Left ventricle myocardium inferior (tissue), 1 donor: ENCODE data around the gene PWWP2B. TPM values are rescaled to one million over a fixed set of nuclear protein-coding genes. Genes with fewer than 3 reads are reported as not detected.
A peak's percentile ranks its signal among the peaks of the same experiment; 100 is the strongest.

ENCODE experiments used
- DNase-seq: peaks from one replicate; pipeline ENCODE4 v3.0.0-alpha.2; 2020
- H3K27ac ChIP-seq: fragments of 200-600 bp; replicated peaks from 2 replicates; pipeline ENCODE4 v1.8.0; 2021
- H3K27me3 ChIP-seq: fragments of 200-600 bp; 2 replicates; pipeline ENCODE4 v1.8.0; 2021; ENCODE audit warnings: low read depth
- H3K36me3 ChIP-seq: fragments of 200-600 bp; 2 replicates; pipeline ENCODE4 v1.8.0; 2021
- H3K4me1 ChIP-seq: fragments of 200-600 bp; 2 replicates; pipeline ENCODE4 v1.8.0; 2021
- H3K4me3 ChIP-seq: fragments of 200-600 bp; 2 replicates; pipeline ENCODE4 v1.8.0; 2021; ENCODE audit warnings: mild to moderate bottlenecking, moderate library complexity
- H3K9me3 ChIP-seq: fragments of 200-600 bp; replicated peaks from 2 replicates; pipeline ENCODE4 v1.8.0; 2021
- CTCF ChIP-seq: fragments of 200-600 bp; IDR thresholded peaks from 2 replicates; pipeline ENCODE4 v1.8.0; 2021; ENCODE audit warnings: antibody characterized with exemption, mild to moderate bottlenecking, borderline replicate concordance
- intact Hi-C: fragments of 100-400 bp; cut with micrococcal nuclease; formaldehyde crosslinking; loops from one replicate; pipeline ENCODE4 v1.11.0; 2022
- total RNA-seq: library from RNA; stranded (reverse); fragmentation: NEBNext Ultra II Directional; extraction: Animal tissue kit (Norgen Biotek cat#: 25700); gene quantifications from one replicate; pipeline ENCODE4 v1.2.1, GENCODE V29; 2021
- donor health status: DM: no; HTN: yes; CAD: no; lungs with severe emphysema.

The PWWP2B gene
- total RNA-seq, 1 donor from 2014 or later = 17.2 TPM

GRCh38 chr10:132438091-132439024 is 41.4 kb downstream of the PWWP2B start:
- no peaks in the 10 kb centered on the region for H3K27me3 ChIP-seq
- H3K27ac ChIP-seq = peak overlapping the region; percentile 57
- H3K4me1 ChIP-seq = no peaks in the 10 kb centered on the region
- no peak overlapping the region for H3K4me3 ChIP-seq
- H3K36me3 ChIP-seq = no peaks in the 10 kb centered on the region
- no peak for DNase-seq
- intact Hi-C loops = no loop called here
- no peaks in the 10 kb centered on the region for H3K9me3 ChIP-seq
- no peak for TF ChIP-seq CTCF

GRCh38 chr10:132439025-132439388 is 42.0 kb downstream of the PWWP2B start:
- no peak for TF ChIP-seq CTCF
- no peak for DNase-seq
- intact Hi-C loops = no loop called here
- H3K27ac ChIP-seq = peak overlapping the region; percentile 57
- H3K27me3 ChIP-seq = no peaks in the 10 kb centered on the region
- H3K9me3 ChIP-seq = no peaks in the 10 kb centered on the region
- H3K36me3 ChIP-seq = no peaks in the 10 kb centered on the region
- H3K4me3 ChIP-seq = no peak overlapping the region
- H3K4me1 ChIP-seq = no peaks in the 10 kb centered on the region

- DNase-seq = no peak
Measured at GRCh38 chr10:132439424-132440163, 42.6 kb downstream of the PWWP2B start.

GRCh38 chr10:132440791-132441565 is 44.0 kb downstream of the PWWP2B start:
- Histone ChIP-seq H3K36me3 (no peaks in the 10 kb centered on the region), H3K27ac (no peak overlapping the region), H3K4me3 (no peak overlapping the region), H3K27me3 (no peaks in the 10 kb centered on the region), H3K9me3 (no peaks in the 10 kb centered on the region), H3K4me1 (no peaks in the 10 kb centered on the region)
- no peak for DNase-seq
- intact Hi-C loops = no loop called here
- no peak for TF ChIP-seq CTCF

More at GRCh38 chr10:132439424-132440163, 42.6 kb downstream of the PWWP2B start:
- Histone ChIP-seq H3K4me3 (no peak overlapping the region), H3K36me3 (no peaks in the 10 kb centered on the region), H3K9me3 (no peaks in the 10 kb centered on the region), H3K27ac (no peak overlapping the region), H3K4me1 (no peaks in the 10 kb centered on the region), H3K27me3 (no peaks in the 10 kb centered on the region)
- no peak for TF ChIP-seq CTCF
- intact Hi-C loops = no loop called here

- TF ChIP-seq CTCF = no peak
- Histone ChIP-seq H3K4me1 (peaks cover 5% of the 10 kb centered on the region), H3K9me3 (no peaks in the 10 kb centered on the region), H3K4me3 (no peak overlapping the region), H3K27ac (no peak overlapping the region), H3K36me3 (no peaks in the 10 kb centered on the region), H3K27me3 (no peaks in the 10 kb centered on the region)
- no peak for DNase-seq
- intact Hi-C loops = no loop called here
Measured at GRCh38 chr10:132441818-132442524, 45.0 kb downstream of the PWWP2B start.
